Stimulated activated naive CD4-positive, alpha-beta T cell treated with Interleukin-2 at 50 U/mL for 16 hours (primary cell): ENCODE measurements around the gene NUCKS1.

Source experiments
- DNase-seq: peaks from one replicate; lab custom pipeline; 2025; lab: John Stamatoyannopoulos, UW

The NUCKS1 gene

DNA sequence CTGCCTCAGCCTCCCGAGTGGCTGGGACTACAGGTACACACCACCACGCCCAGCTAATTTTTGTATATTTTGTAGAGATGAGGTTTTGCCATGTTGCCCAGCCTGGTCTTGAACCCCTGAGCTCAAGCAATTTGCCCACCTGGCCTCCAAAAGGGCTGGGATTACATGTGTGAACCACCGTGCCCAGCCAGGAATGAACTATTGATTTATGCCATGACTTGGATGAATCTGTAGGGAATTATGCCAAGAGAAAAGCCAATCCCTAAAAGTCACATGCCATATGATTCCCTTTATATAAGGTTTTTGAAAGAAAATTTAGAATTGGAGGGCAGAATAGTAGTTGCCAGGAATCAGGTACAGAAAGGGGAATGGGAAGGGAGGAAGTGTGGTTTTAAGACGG lies 50.6 kb downstream of the NUCKS1 start:
- DNase-seq: no peak

DNA sequence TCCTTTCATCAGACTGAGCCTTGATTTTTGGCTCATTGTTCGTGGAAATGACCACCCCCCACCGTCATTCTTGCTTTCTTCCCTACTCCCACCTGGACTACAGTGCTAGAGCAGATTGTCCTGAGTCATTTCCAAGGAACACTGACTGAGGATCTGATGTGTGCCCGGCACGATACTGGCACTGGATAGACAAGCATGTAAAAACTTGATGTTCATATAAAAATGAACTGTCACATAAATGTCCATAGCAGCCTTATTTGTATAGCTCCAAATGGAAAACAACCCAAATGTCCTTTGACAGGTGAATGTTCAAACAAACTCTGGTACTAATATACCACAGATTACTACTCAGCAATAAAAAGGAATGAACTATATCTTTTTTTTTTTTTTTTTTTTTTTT lies 51.1 kb downstream of the NUCKS1 start:
- DNase-seq: no peak

DNA sequence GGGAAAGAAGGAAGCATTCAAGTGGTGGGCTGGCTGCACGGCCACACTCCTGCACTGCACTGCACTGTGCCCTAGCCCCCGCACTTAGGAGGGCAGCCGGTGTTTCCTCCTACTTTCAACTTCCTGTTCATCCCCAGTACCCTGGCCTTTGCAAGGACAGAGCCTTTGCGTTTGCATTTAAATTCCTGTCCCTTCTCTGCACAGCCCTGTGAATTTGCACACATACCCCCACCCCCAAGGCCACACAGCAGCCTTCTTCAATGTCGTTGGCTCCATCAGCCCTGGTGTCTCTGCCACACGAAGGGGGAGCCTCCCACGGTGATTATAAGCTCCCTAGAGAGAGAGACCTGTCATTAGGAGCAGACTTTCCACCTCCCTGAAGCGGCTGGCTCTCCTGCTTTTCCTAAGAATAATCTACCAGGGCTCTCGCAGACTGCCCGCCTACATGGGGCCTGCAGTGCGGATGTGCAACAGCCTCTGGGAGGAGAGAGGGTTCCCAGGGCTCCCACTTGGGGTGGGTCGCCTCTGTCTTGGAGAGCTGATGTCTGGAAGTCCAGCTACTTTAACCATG lies 56.5 kb downstream of the NUCKS1 start:
- no peak for DNase-seq

DNA sequence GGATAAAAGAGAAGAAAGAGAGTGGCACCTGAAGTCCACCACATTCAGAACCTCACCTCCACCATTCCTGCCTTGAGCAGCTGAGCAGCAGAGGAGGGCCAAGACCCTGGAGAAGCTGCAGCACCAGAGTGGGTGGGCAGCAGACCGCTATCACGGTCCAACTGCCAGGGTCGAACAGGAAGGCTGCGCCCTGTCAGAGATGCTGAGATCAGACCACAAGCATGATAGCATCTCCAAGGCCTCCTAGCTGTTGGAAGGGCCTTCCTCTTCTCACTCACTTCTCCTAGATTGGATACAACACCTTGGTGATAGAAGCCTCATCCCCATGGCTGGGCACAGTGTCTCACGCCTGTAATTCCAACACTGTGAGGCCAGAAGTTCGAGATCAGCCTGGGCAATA lies 57.6 kb downstream of the NUCKS1 start:
- DNase-seq: no peak

DNA sequence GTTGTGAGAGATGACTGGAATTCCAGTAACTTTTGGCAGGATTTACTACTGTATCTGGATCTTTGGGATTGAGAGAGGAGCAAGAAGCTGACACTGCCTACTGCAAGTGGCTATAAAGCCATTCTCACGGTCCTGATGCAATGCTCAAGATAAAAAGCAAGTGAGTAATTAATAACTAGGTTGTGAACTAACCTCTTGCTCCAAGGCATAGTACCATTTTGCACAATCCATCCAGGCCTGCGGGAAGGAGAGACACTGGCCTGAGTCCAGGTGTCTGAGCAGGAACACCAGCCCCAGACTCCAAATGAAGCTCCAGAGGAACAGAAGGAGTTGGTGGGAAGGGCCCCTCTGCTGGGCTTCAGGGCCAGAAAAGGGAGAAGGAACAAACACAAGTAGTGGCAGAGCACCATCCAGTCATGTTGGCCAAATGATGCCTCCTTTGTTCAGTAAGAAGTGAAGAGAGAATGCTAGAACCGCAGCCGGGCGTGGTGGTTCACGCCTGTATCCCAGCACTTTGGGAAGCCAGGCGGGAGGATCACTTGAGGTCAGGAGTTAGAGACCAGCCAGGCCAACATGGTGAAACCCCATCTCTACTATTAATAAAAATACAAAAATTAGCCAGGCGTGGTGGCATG lies 59.7 kb downstream of the NUCKS1 start:
- no peak for DNase-seq

DNA sequence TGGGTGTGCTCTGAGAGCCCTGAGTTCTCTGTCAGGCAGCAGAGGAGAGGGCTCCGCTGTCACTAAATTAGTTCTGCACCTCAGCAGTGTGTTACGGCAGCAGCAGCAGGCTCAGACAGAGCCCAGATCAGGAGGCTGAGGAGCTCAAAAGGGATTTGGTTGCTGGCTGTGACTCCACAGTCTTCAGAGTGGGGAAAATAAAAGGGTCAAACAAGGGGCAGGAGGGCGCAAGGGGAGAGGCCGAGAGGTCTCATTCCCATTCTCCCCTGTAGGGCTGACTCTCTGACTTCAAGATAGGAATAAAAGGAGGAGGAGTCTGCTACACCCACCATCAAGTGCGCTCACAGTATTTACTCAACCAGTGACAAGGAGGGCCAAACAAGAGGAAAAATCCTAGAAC lies 60.5 kb downstream of the NUCKS1 start:
- no peak for DNase-seq

DNA sequence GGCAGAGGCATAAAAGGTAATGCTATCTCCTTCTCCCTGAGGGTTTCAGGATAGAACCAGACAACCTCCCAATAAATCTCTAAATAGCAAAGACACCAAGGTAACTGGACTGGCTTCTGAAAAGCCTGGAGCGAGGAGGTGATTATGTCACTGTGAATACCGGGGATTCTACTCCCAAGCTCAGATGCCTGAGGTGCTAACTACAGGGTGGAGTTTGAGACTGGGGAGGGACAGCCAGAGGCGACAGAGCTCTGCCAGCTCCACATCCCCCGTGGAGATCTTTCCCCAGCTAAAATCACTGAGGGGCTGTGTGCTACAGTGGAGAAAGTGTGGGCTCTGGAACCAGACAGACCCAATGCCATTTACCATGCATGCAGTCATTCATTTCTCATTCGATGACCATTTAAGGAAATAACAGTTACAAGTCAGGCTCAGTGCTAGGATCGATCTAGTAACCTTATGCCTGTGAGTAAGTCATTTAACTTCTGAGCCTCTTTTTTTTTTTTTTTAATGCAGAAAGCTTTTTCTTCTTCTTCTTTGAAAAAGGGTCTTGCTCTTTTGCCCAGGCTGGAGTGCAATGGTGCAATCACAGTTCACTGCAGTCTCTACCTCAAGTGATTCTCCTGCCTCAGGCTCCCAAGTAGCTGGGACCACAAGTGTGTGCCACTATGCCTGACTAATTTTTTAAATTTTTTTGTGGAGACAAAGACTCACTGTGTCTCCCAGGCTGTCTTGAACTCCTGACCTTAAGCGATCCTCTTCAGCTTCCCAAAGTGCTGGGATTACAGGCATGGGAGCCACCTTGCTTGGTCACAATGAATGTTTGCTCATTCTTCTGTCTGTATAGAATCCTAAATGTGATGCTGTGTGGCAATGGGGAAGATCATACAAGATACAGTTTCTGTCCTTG lies 61.6 kb downstream of the NUCKS1 start:
- DNase-seq: no peak

DNA sequence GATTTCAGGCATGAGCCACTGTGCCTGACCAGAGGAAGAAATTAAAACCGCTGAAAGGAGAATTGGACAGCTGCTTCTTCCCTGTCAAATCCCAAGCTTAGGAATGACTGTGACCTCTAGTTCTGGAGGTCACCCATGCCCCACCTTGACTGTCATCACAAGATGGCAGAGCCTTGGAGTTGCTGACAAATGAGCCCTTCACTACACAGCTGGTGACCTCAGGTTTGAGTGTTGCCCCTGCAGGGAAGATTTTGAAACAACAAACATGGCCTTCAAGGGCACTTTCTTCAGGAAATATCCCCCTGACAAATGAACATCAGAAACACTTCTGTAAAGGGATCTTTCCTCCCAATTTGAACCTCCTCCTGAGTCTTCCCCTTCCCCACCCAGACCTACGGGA lies 62.7 kb downstream of the NUCKS1 start:
- DNase-seq: no peak

DNA sequence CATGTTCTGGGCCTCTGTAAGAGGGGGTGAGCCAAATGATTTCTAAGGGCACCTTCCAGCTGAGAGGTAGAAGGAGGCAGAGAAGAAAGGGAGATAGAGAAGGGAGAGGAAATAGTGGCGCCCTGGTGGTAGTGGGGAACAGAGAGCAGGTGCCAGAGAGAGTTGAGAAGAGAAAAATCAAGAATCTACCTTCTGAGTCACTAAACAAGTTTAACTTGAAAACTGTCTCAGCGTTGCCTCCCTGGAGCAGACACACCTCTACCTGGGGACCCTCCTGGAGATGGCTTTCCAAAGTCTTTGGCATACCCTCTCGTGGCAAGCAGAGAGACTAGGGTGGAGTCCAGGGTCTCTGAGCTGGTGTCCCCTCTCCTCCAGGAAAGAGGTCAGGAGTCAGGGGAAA lies 68.6 kb downstream of the NUCKS1 start:
- no peak for DNase-seq

DNA sequence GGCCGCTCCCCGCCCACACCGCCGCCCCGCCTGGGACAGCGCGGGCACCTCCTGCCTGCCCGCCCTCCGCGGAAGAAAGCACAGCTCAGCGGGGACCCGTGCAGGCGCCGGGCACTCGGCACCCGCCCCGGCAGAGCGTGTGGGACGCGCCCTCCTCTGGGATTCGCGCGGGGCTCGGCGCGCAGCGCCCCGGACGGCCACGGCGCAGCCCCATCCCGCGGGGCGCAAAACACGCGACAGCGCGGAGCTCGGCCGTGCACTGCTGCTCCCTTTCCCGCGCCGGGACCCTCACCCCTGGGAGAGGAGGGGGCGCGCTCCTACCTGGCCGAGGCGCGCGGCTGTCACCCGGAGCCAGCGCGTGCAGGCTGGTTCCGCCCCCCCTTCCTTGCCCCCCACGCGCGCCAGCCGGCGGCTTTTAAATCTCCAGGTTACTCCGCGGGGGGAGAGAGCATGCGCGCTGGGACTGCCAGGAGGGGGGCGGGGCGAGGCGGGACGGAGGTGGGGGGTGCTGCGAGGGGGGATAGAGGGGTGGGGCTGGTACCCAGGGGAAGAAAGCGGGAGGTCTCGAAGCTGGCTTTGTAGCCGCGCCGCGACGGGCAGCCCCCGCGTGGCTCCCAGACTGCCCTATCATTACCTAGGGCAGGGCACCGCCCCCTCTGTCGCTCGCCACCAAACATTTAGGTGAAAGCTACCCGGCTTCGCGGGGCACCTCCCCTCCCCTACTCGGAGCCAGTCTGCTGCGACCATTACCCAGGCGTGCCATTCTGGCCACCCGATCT lies 69.7 kb downstream of the NUCKS1 start, which contains the start of gene SLC45A3:
Gene SLC45A3 (minus strand): TSS at position 437 of the 779 bp plus-strand sequence. CDS start 15,853 bp downstream, outside the sequence.
- peak; percentile 27 for DNase-seq

DNA sequence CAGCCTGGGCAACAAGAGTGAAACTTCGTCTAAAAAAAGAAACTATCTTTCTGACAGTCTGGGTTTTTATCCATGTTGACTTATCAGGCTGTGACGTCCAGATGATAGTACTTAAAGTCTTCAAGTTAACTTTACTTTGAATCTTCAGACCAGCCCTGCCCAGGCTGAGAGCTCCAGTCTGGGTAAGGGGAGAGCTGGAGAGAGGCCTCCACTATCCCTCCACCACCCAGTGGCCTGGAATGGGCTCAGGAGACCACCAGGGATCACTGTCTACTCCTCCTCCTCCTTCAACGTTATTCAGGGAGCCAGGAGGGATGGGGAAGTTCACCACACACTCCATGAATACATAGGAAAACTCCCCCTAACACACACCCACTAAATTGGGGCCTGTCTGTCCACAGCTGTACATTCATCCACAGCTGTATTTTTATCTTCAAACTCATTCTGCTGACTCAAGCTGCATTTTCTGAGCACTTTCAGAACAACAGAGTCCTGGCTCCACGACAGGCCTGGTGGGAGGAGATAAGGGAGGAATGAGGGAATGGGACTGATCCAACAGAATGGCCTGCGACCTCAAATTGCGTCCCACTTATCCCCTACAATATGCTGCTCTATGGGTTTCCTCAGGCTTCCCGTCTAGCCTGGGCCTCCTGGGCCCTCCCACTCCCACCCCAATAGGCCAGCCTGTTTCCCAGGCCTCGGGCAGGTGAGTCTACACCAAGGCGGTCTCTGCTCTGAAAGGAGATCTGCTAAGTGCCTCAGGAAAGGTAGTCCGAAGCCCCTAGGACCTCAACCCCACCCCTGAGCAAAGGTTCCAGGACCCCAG lies 71.5 kb downstream of the NUCKS1 start:
- no peak for DNase-seq

DNA sequence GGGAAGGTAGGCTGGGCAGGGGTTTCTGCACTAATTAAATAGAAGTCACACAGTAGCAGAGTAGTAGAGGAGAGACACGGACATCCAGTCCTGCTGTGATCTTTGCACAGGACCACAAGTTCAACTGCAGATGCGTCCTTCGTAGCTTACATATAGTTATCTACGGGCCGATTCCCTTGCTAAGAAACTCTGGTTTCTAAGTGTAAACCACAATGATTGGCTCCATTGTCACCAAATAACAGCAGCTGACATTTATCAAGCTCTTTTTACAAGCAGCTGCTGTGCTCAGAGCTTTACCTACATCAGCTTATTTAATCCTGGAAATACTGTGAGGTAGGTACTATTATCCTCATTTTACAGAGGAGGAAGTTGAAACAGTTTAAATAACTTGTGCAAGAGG lies 72.8 kb downstream of the NUCKS1 start:
- DNase-seq: no peak

DNA sequence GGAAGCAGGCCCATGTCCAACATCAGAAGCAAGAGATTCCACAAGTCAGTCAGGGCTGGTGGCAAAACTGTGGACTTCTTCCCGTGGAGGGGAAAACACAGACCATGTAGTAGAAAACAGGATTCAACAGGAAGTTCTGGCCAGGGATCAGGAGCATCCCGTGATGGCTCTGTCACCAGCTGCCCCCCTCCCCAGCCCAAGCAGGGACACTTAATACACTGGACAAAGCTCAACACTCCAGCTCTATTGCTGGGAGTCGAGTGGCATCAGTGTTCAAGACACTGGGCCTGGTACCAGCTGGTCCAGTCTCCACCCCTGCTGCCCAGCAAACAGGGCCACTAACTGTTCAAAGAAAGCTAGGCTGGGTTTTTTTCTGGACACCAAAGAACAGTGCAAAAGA lies 73.4 kb downstream of the NUCKS1 start:
- DNase-seq: no peak

DNA sequence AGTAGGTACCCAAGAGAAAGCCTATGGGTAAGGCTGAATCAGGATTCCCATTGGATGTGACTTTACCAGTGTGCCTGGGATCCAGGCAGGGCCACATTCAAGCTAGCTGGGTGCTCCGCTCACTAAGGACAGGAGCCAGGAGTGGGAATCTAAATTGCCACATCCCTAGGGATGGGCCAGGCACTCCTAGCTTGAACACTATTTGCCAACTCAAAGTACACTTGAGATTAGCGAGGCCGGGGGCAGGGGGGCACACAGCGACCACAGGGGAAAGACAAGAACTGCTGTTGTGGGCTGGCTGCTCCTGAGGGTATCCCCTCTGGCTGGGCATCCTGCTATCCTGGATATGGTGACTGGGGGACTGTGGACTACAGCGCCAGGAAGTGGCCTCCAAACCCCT lies 74.0 kb downstream of the NUCKS1 start:
- no peak for DNase-seq

DNA sequence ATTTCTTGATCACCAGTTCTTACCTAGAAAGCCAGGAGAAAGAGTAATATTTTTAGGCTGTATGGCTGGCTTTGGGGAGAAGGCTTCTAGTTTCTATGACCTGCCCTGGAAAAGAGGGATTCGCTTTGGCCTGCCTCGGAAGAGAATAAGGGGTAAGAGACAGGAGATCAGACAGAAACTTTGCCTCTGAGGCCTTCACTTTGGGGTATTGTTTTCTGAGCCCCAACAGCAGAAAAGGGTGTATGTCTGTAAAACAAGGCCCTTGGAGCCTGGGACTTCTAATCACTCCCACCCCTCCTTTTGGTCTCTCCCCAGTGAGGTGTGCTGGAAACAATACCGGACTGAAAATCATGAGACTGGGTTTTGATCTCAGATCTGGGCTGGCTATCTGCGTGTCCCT lies 74.7 kb downstream of the NUCKS1 start:
- DNase-seq: no peak

DNA sequence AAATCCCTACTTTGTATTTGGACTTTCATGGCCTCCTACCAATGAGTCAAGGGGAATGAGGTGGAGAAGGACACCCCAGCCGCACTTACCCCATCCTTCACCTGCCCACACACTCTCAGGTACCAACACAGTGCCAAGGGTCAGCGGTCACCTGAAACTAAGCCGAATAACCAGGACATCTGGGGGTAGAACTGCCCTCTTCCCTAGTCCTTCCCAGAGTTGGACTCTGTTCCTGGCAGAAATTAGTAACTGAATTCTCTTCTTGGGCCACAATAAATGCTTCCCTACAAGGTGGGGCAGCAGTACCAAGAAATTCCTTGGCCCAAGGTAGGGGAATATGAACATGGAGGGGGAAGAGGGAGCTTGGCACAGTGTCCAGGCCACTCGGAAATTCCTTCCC lies 77.0 kb downstream of the NUCKS1 start:
- DNase-seq: no peak

DNA sequence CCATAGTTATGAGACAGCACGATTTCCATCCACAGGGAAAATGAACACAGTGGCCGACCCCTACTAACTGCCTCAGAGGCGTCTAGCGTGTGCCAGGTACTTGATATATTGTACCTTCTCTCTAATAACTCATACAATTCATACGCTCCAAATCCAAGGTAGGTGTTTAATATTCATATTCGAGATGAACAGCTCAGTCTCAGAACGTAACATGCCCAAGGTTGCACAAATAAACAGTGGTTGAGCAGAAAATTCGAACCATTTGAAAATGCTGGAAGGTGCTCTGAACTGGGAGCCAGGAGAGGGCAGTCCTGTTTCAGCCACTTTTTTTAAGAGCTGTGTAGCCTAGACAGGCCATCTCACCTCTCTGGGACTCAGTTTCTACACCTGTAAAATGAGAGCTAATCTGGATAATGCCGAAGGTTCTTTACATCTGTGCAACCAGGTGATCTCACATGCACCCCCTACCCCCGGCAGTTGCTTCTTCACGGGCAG lies 77.5 kb downstream of the NUCKS1 start:
- no peak for DNase-seq

DNA sequence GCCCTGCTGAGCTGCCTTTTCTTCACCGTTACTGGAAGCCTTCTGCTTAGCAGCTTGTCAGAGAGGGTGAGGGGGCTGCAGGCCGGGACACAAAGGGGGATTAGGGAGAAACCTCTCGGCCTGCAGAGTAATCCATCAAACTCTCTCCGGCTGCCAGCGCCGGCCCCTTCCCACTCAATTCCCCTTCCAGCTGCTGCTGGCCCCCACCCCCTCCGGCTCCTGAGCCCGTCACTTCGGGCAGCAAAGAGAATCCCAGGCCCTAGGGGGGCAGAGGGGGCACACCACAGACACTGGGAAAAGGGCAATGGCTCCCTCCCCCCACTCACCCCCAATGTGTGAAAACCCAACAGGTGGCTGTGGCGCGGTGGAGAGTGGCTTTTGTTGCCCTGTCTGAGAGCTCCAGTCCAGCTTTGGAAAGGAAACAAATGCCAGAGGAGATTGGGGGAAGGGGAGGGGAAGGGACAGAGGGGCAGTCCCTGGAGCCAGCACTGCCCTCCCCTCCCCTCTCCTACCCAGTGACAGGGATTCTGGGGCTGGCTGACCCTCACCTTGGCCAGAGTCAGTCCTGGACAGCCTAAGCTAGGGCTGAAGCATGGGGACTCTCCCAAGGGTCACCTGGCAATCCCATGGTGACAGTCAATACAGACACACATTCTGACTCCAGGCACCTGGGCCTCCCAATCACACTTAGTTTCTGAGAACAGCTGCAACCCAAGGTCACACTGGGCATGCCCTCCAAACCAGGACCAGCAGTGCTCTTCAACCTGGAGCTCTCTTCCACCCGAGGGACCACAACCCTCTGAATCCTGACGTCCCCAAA lies 79.2 kb downstream of the NUCKS1 start:
- DNase-seq: no peak

DNA sequence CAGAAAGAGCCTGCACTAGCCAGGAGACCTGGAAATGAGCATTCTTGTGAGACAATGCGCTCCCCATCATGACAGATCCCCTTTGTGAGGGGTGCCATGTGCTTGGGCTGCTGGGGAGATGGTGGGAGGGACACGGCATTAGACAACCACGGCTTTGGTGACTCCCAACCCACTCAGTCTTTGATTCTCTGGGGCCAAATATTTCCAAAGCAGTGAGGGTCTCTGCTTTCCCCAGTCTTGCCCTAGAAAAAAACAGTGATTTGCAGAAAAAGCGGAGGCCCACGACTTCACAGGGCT lies 79.9 kb downstream of the NUCKS1 start:
- no peak for DNase-seq

DNA sequence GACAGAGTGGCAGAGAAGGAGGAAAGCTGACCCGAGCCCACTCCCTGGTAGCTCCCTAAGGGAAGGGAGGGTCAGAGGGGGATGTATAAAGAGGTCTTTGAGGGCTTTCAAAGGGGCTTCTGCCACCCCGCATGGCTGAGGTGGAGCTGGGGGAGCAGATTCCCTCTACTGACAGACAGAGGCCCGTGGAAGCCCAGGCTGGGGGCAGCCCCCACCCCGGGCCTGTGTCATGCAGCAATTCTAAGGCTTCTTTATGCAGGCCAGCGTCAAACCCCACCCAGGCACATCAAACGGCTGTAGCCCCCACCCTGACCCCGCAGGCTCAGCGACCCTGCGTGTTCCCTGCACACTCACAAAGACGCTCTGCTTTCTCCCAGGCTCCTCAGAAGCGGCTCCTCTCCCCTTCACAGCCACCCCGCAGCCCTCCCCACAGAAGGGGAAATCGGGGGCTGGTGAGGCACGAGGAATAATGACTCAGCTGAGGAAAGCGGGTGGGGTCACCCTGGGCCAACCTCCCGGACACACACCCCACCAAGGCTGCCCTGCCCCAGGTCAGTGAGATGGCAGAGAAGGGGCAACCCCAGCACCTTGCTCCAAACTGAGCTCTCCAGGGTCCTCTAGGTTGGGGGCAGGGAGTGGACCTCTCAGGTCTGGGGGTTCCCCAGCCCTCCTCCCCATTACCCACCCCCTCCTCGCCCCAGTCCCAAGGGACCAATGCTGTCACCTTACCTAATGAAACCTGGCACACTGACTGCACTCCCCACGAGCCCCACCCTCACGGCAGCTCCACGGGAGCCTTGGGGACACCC lies 80.4 kb downstream of the NUCKS1 start:
- DNase-seq: no peak
